H1 (cell line): ENCODE measurements around the gene PRR33. TPM values are rescaled to one million over a fixed set of nuclear protein-coding genes. Genes with fewer than 3 reads are reported as not detected.

Source experiments
- CTCF ChIA-PET: fragments of 300-600 bp; sonication (Branson Sonifier 250); formaldehyde crosslinking; loops from one replicate; lab custom pipeline; 2021; ENCODE audit not compliant: partially characterized antibody; lab: Charles Lee
- POLR2A ChIA-PET: fragments of 300-600 bp; sonication (Branson Sonifier 250); formaldehyde crosslinking; loops from one replicate; lab custom pipeline; 2021; ENCODE audit warnings: inconsistent platforms; ENCODE audit not compliant: partially characterized antibody; lab: Charles Lee
- DNase-seq, 2 experiments: peaks; one replicate each; pipeline versions ENCODE4 v3.0.0 to v3.0.0-alpha.2; 2010 to 2022; ENCODE audit warnings: low spot score in 2 of 2, low read depth in 1 of 2, mixed read lengths in 1 of 2
- FAIRE-seq: peaks from 2 replicates; lab custom pipeline; 2011; peaks lifted over from hg19 to GRCh38; lab: Jason Lieb, UNC
- H2AFZ ChIP-seq: 2 replicates; pipeline ENCODE4 v1.8.1; 2012; ENCODE audit warnings: low read length, inconsistent platforms
- H2AK5ac ChIP-seq: 2 replicates; pipeline ENCODE4 v1.6.1; 2013; ENCODE audit warnings: low read depth, low read length
- H2BK120ac ChIP-seq: replicated peaks from 2 replicates; pipeline ENCODE3; 2013; ENCODE audit warnings: low read depth, low read length, inconsistent platforms
- H2BK12ac ChIP-seq: 2 replicates; pipeline ENCODE4 v1.6.1; 2013; ENCODE audit warnings: low read depth, low read length
- H2BK15ac ChIP-seq: 2 replicates; pipeline ENCODE4 v1.6.1; 2013; ENCODE audit warnings: low read length
- H2BK20ac ChIP-seq: 2 replicates; pipeline ENCODE4 v1.6.1; 2013; ENCODE audit warnings: low read length
- H2BK5ac ChIP-seq: 2 replicates; pipeline ENCODE4 v1.6.1; 2013; ENCODE audit warnings: low read depth, low read length
- H3K14ac ChIP-seq: 2 replicates; pipeline ENCODE4 v1.6.1; 2013; ENCODE audit warnings: inconsistent platforms; ENCODE audit not compliant: insufficient read length
- H3K18ac ChIP-seq: 2 replicates; pipeline ENCODE4 v1.6.1; 2013; ENCODE audit warnings: low read length; ENCODE audit errors: extremely low read depth
- H3K23ac ChIP-seq: 2 replicates; pipeline ENCODE4 v1.6.1; 2013; ENCODE audit warnings: inconsistent platforms; ENCODE audit not compliant: insufficient read length
- H3K23me2 ChIP-seq: 2 replicates; pipeline ENCODE4 v1.6.1; 2013; ENCODE audit warnings: low read depth, low read length
- H3K27ac ChIP-seq: 2 replicates; pipeline ENCODE4 v1.6.1; 2011; ENCODE audit warnings: low read depth, low read length, inconsistent platforms
- H3K27me3 ChIP-seq, 4 experiments: replicated peaks in 1 of 4; 1 replicate in 1 of 4; 2 replicates in 3 of 4; pipeline versions ENCODE4 v1.6.1 to v1.8.1; 2011 to 2013; ENCODE audit warnings: low read length in 3 of 4, mild to moderate bottlenecking in 3 of 4, inconsistent platforms in 2 of 4, mixed read lengths in 2 of 4, moderate library complexity in 1 of 4; ENCODE audit not compliant: control insufficient read depth in 3 of 4, insufficient read depth in 3 of 4; ENCODE audit errors: extremely low read depth in 1 of 4
- H3K36me3 ChIP-seq, 4 experiments: 2 replicates each; pipeline versions ENCODE4 v1.6.1 to v1.8.1; 2011 to 2013; ENCODE audit warnings: mild to moderate bottlenecking in 4 of 4, low read length in 3 of 4, moderate library complexity in 2 of 4, control low read depth in 1 of 4, inconsistent platforms in 1 of 4; ENCODE audit not compliant: insufficient read depth in 4 of 4, control insufficient read depth in 2 of 4
- H3K4ac ChIP-seq: replicated peaks from 2 replicates; pipeline ENCODE3; 2013; ENCODE audit warnings: low read length, low read depth, mixed read lengths, inconsistent platforms; ENCODE audit not compliant: insufficient read length
- H3K4me1 ChIP-seq, 4 experiments: replicated peaks in 1 of 4; 1 replicate in 1 of 4; 2 replicates in 3 of 4; pipeline versions ENCODE4 v1.6.1 to v1.8.1; 2011 to 2013; ENCODE audit warnings: low read length in 3 of 4, inconsistent platforms in 2 of 4, mixed read lengths in 1 of 4; ENCODE audit not compliant: insufficient read depth in 4 of 4, control insufficient read depth in 3 of 4
- H3K4me2 ChIP-seq, 2 experiments: 2 replicates each; pipeline versions ENCODE4 v1.6.1 to v1.8.1; 2011 to 2013; ENCODE audit warnings: low read depth in 2 of 2, low read length in 2 of 2, control low read depth in 1 of 2, inconsistent platforms in 1 of 2, mild to moderate bottlenecking in 1 of 2; ENCODE audit not compliant: insufficient read depth in 1 of 2
- H3K4me3 ChIP-seq, 4 experiments: fragments of 200-600, 300-600 bp in 1 of 4; sonication (generic), shearing (Covaris generic), sonication (Bioruptor Twin) in 1 of 4; 2 replicates each; pipeline versions ENCODE4 v1.5.1 to v1.8.1; 2011 to 2016; ENCODE audit warnings: low read length in 4 of 4, low read depth in 3 of 4, control low read depth in 2 of 4, inconsistent platforms in 2 of 4, mild to moderate bottlenecking in 2 of 4, mixed read lengths in 1 of 4, moderate library complexity in 1 of 4; ENCODE audit not compliant: insufficient read depth in 2 of 4; ENCODE audit errors: extremely low read depth in 1 of 4
- H3K56ac ChIP-seq: replicated peaks from 2 replicates; pipeline ENCODE3; 2013; ENCODE audit warnings: low read depth, mild to moderate bottlenecking, mixed read lengths, low read length, inconsistent platforms; ENCODE audit not compliant: insufficient read length
- H3K79me1 ChIP-seq: 2 replicates; pipeline ENCODE4 v1.6.1; 2013; ENCODE audit warnings: low read depth, low read length, control low read depth
- H3K79me2 ChIP-seq, 2 experiments: 2 replicates each; pipeline versions ENCODE4 v1.6.1 to v1.8.1; 2012 to 2013; ENCODE audit warnings: low read length in 2 of 2, mild to moderate bottlenecking in 2 of 2, inconsistent platforms in 1 of 2; ENCODE audit not compliant: insufficient read depth in 2 of 2, control insufficient read depth in 1 of 2
- H3K9ac ChIP-seq, 4 experiments: replicated peaks in 1 of 4; 1 replicate in 1 of 4; 2 replicates in 3 of 4; pipeline versions ENCODE4 v1.6.1 to v1.8.1; 2011 to 2013; ENCODE audit warnings: low read depth in 3 of 4, low read length in 3 of 4, control low read depth in 2 of 4, mild to moderate bottlenecking in 2 of 4, moderate library complexity in 2 of 4, inconsistent platforms in 1 of 4; ENCODE audit errors: extremely low read depth in 1 of 4
- H3K9me3 ChIP-seq, 2 experiments: 2 replicates each; pipeline versions ENCODE4 v1.6.1 to v1.8.1; 2012 to 2013; ENCODE audit warnings: mild to moderate bottlenecking in 2 of 2, moderate library complexity in 2 of 2, control low read depth in 1 of 2, inconsistent platforms in 1 of 2, low read depth in 1 of 2, low read length in 1 of 2, mixed read lengths in 1 of 2; ENCODE audit not compliant: insufficient read depth in 2 of 2
- H4K20me1 ChIP-seq, 2 experiments: replicated peaks in 1 of 2; 2 replicates each; pipeline versions ENCODE3 to v1.8.1; 2011 to 2013; ENCODE audit warnings: inconsistent platforms in 2 of 2, low read length in 2 of 2, mild to moderate bottlenecking in 1 of 2; ENCODE audit not compliant: insufficient read depth in 2 of 2, control insufficient read depth in 1 of 2
- H4K5ac ChIP-seq: 2 replicates; pipeline ENCODE4 v1.6.1; 2013; ENCODE audit warnings: low read length, low read depth, mixed read lengths, inconsistent platforms; ENCODE audit not compliant: insufficient read length
- H4K8ac ChIP-seq: 2 replicates; pipeline ENCODE4 v1.8.0; 2013; ENCODE audit warnings: mild to moderate bottlenecking, moderate library complexity, low read length, inconsistent platforms; ENCODE audit not compliant: insufficient read depth; ENCODE audit errors: extremely low read depth
- H4K91ac ChIP-seq: replicated peaks from 2 replicates; pipeline ENCODE3; 2013; ENCODE audit warnings: low read length, mixed read lengths, inconsistent platforms; ENCODE audit not compliant: insufficient read length
- CBX5 ChIP-seq: fragments of 300-800, 300-1000 bp; sonication (generic); IDR thresholded peaks from 2 replicates; pipeline ENCODE4 v1.7.1; 2016; ENCODE audit warnings: antibody characterized with exemption, low read length, low read depth
- CHD2 ChIP-seq: IDR thresholded peaks from 2 replicates; pipeline ENCODE4 v1.6.1; 2012; ENCODE audit warnings: low read length, improper control_type of control experiment
- JUN ChIP-seq: IDR thresholded peaks from 2 replicates; pipeline ENCODE4 v1.6.1; 2011; ENCODE audit warnings: low read depth, mild to moderate bottlenecking, improper control_type of control experiment, low read length
- KDM1A ChIP-seq: fragments of 200-600, 300-600 bp; sonication (generic); IDR thresholded peaks from 2 replicates; pipeline ENCODE4 v1.7.1; 2016; ENCODE audit warnings: mild to moderate bottlenecking, low read length, borderline replicate concordance
- KDM4A ChIP-seq: IDR thresholded peaks from one replicate; pipeline ENCODE4 v1.7.1; 2012; ENCODE audit warnings: low read depth, mild to moderate bottlenecking, moderate library complexity, low read length, inconsistent platforms; ENCODE audit not compliant: severe bottlenecking
- KDM5A ChIP-seq: fragments of 200-600 bp; IDR thresholded peaks from 2 replicates; pipeline ENCODE4 v1.7.1; 2012; ENCODE audit warnings: mild to moderate bottlenecking, low read length, inconsistent platforms, mixed read lengths
- POLR2AphosphoS5 ChIP-seq: IDR thresholded peaks from 2 replicates; pipeline ENCODE4 v1.6.1; 2011; ENCODE audit warnings: low read depth, low read length
- POU5F1 ChIP-seq: IDR thresholded peaks from 2 replicates; pipeline ENCODE4 v1.6.1; 2011; ENCODE audit warnings: low read depth, mild to moderate bottlenecking, low read length, moderate library complexity
- RNF2 ChIP-seq: fragments of 200-900, 300-1000 bp; sonication (generic); IDR thresholded peaks from 2 replicates; pipeline ENCODE4 v1.7.1; 2016; ENCODE audit warnings: borderline replicate concordance, low read depth, mild to moderate bottlenecking, antibody characterized with exemption, low read length; ENCODE audit not compliant: poor library complexity, severe bottlenecking; ENCODE audit errors: missing control alignments
- ZNF274 ChIP-seq: IDR thresholded peaks from 2 replicates; pipeline ENCODE4 v1.7.0; 2012; ENCODE audit warnings: low read length, borderline replicate concordance; ENCODE audit errors: extremely low read depth
- WGBS, 2 experiments: shearing (Covaris generic) in 1 of 2; methylation state at CpG; one replicate each; pipeline versions ENCODE4 v1.1.6 to v1.1.7; 2013 to 2015; ENCODE audit warnings: low lambda C conversion rate in 2 of 2, mixed read lengths in 2 of 2, inconsistent platforms in 1 of 2, low coverage in 1 of 2, missing lambda C conversion rate in 1 of 2; ENCODE audit not compliant: insufficient replicate concordance in 2 of 2, insufficient coverage in 1 of 2, insufficient read length in 1 of 2; ENCODE audit errors: extremely low coverage in 1 of 2, missing lambda C conversion rate in 1 of 2; 5-methylcytosine and 5-hydroxymethylcytosine counted together
- polyA plus RNA-seq, 7 experiments: library from polyadenylated mRNA; depleted of rRNA in 3 of 7; stranded (reverse) in 5 of 7; unstranded in 2 of 7; fragments of >200 nt in 5 of 7; fragments of 200-250 nt in 2 of 7; gene quantifications; 1 replicate in 5 of 7; 2 replicates in 1 of 7; 4 replicates in 1 of 7; pipeline versions ENCODE4 v1.2.1 to v1.2.3, GENCODE V29; 2011 to 2013; ENCODE audit warnings: missing spikeins in 2 of 7, mixed read lengths in 2 of 7
- total RNA-seq: library from RNA; stranded (reverse); fragmentation: NEBNext Ultra II Directional; extraction: Animal tissue kit (Norgen Biotek cat#: 25700); gene quantifications from 2 replicates; pipeline ENCODE4 v1.2.1, GENCODE V29; 2021
- TF ChIP-seq, protein P1 (sequence below): IDR thresholded peaks from 2 replicates; pipeline ENCODE4 v1.6.1; 2011; ENCODE audit warnings: low read depth, mild to moderate bottlenecking, low read length; ENCODE audit not compliant: insufficient read depth
- TF ChIP-seq, protein P2 (sequence below): IDR thresholded peaks from 2 replicates; pipeline ENCODE4 v1.6.1; 2012; ENCODE audit warnings: inconsistent platforms

Gene PRR33
- total and polyA plus RNA-seq, 2 of the 8 experiments (the other 6 are each of a cell fraction or from before 2014, with no cell fraction given) = 0.02 TPM; not detected in 1

DNA sequence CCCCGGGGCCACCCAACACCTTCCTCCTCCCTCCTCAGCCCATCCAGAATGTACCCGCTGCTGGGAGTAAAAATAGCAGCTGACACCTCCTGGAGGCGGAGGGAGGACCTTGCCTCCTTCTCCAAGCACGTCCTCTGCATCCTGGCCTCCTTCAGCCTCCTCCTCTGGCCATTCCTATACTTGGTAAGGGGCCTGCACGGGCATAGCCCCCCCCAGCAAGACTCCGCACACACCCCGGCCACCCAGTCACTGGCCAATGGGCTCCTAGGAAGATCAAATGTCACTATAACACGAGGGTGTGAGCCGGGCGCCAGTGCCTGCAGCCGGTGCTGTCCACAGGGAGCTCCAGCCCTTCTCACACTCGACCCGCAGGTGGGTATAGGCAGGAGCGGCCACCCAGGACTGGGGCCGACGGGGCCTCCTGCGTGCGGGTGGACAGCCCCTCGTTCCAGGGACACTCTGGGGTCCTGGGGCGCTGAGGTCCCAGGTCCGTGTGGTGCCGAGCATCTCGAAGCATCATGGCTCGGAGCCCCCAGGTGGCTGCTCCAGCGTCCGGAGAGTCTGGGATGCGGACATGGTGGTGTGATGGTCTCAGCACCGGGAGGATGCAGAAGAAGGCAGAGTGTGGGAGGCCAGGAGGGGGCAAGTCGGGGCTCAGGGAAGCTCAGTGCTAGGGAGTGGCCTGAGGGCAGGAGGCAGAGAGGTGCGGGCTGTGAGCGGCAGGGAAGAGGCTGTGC lies 27.9 kb upstream of the PRR33 start, which contains the start of gene TNNT3:
Gene TNNT3, plus strand, starts transcription at position 313 of the 737 bp plus-strand sequence. CDS start 3,172 bp downstream, outside the sequence.
- H4K20me1 ChIP-seq = peaks cover 0 to 2% of the 10 kb centered on the region in 2 experiments
- peaks cover 0 to 3% (median 3%) of the 10 kb centered on the region in 4 experiments; a peak in 4 of 7 replicates for H3K4me1 ChIP-seq
- no peak within 1 kb of the TSS for H4K8ac ChIP-seq
- no peak for DNase-seq
- H3K4me2 ChIP-seq = no peak within 1 kb of the TSS
- H3K18ac ChIP-seq = no peak within 1 kb of the TSS
- no peak within 1 kb of the TSS for H3K9ac ChIP-seq
- no peak within 1 kb of the TSS for H3K4ac ChIP-seq
- no peak within 1 kb of the TSS for H3K23ac ChIP-seq
- no peak for FAIRE-seq
- H4K91ac ChIP-seq = no peak within 1 kb of the TSS
- no peak within 1 kb of the TSS for H2AFZ ChIP-seq
- no peaks in the 10 kb centered on the region for H3K79me2 ChIP-seq
- H3K23me2 ChIP-seq = peaks cover 5% of the 10 kb centered on the region; the same call in 1 of the 2 replicates
- no peak within 1 kb of the TSS for H3K56ac ChIP-seq
- no peak within 1 kb of the TSS for H2AK5ac ChIP-seq
- 90% methylated on average over 27 of the region's 31 CpGs; no CpG with 5 or more reads in 1 of the 2 experiments for WGBS, 2 experiments
- H2BK5ac ChIP-seq = no peak within 1 kb of the TSS
- no peaks in the 10 kb centered on the region for H3K79me1 ChIP-seq
- H2BK20ac ChIP-seq = no peak within 1 kb of the TSS
- POLR2A ChIA-PET = no interaction called here
- no peak within 1 kb of the TSS for H3K4me3 ChIP-seq
- H3K36me3 ChIP-seq = no peaks in the 10 kb centered on the region
- CTCF ChIA-PET = interaction anchor here (0.6 to 4.4 kb wide), 12 partner anchors 11 to 245 kb away, joined by 3 to 47 read pairs (median 4); partner anchors contain the start of gene PRR33
- no peak within 1 kb of the TSS for H4K5ac ChIP-seq
- no peak within 1 kb of the TSS for H2BK12ac ChIP-seq
- H3K9me3 ChIP-seq = no peaks in the 10 kb centered on the region
- no peak within 1 kb of the TSS for H2BK15ac ChIP-seq
- no peak within 1 kb of the TSS for H3K14ac ChIP-seq
- no peaks in the 10 kb centered on the region for H3K27me3 ChIP-seq
- no peak within 1 kb of the TSS for H2BK120ac ChIP-seq
- no peak within 1 kb of the TSS for H3K27ac ChIP-seq
- TF ChIP-seq, protein P1, sequence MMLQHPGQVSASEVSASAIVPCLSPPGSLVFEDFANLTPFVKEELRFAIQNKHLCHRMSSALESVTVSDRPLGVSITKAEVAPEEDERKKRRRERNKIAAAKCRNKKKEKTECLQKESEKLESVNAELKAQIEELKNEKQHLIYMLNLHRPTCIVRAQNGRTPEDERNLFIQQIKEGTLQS = no peak
- TF ChIP-seq CHD2 (no peak), POLR2AphosphoS5 (no peak), RNF2 (no peak), KDM5A (no peak), POU5F1 (no peak), JUN (no peak), KDM4A (no peak), CBX5 (no peak), ZNF274 (no peak), KDM1A (no peak)
- TF ChIP-seq, protein P2, sequence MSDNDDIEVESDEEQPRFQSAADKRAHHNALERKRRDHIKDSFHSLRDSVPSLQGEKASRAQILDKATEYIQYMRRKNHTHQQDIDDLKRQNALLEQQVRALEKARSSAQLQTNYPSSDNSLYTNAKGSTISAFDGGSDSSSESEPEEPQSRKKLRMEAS = no peak
